WTC11 (cell line): Measurements from ENCODE around the gene GYS1.

Experiments used
- CTCF ChIP-seq: fragments of 200-600 bp; IDR thresholded peaks from 2 replicates; pipeline ENCODE4 v1.8.0; 2022; ENCODE audit warnings: antibody characterized with exemption
- ELF4 ChIP-seq: sonication (generic); formaldehyde crosslinking; IDR thresholded peaks from 2 replicates; pipeline ENCODE4 v1.8.1; 2022; ENCODE audit warnings: low read depth, mild to moderate bottlenecking, moderate library complexity, missing genetic modification reagents
- ESRRA ChIP-seq: sonication (generic); formaldehyde crosslinking; IDR thresholded peaks from 2 replicates; pipeline ENCODE4 v1.8.1; 2022; ENCODE audit warnings: mild to moderate bottlenecking, missing genetic modification reagents, borderline replicate concordance
- KAT7 ChIP-seq: sonication (generic); formaldehyde crosslinking; IDR thresholded peaks from 2 replicates; pipeline ENCODE4 v1.8.1; 2023; ENCODE audit warnings: missing genetic modification reagents, mild to moderate bottlenecking, borderline replicate concordance
- ZNF317 ChIP-seq: sonication (generic); formaldehyde crosslinking; IDR thresholded peaks from 2 replicates; pipeline ENCODE4 v1.8.1; 2023; ENCODE audit warnings: low read depth, mild to moderate bottlenecking, moderate library complexity, missing genetic modification reagents, borderline replicate concordance
- TF ChIP-seq, protein P1 (sequence below): sonication (generic); formaldehyde crosslinking; IDR thresholded peaks from 2 replicates; pipeline ENCODE4 v1.8.1; 2023; ENCODE audit warnings: mild to moderate bottlenecking, moderate library complexity, missing genetic modification reagents
- TF ChIP-seq, protein P2 (sequence below): sonication (generic); formaldehyde crosslinking; conservative IDR thresholded peaks from 2 replicates; pipeline ENCODE4 v1.8.1; 2022; ENCODE audit warnings: mild to moderate bottlenecking, missing genetic modification reagents
- TF ChIP-seq, protein P3 (sequence below): sonication (generic); formaldehyde crosslinking; IDR thresholded peaks from 2 replicates; pipeline ENCODE4 v1.8.1; 2023; ENCODE audit warnings: mild to moderate bottlenecking, missing genetic modification reagents, borderline replicate concordance

- TF ChIP-seq, protein P1, sequence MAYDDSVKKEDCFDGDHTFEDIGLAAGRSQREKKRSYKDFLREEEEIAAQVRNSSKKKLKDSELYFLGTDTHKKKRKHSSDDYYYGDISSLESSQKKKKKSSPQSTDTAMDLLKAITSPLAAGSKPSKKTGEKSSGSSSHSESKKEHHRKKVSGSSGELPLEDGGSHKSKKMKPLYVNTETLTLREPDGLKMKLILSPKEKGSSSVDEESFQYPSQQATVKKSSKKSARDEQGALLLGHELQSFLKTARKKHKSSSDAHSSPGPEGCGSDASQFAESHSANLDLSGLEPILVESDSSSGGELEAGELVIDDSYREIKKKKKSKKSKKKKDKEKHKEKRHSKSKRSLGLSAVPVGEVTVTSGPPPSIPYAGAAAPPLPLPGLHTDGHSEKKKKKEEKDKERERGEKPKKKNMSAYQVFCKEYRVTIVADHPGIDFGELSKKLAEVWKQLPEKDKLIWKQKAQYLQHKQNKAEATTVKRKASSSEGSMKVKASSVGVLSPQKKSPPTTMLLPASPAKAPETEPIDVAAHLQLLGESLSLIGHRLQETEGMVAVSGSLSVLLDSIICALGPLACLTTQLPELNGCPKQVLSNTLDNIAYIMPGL (CRISPR knock-in tag), result no peak
- TF ChIP-seq, protein P2, sequence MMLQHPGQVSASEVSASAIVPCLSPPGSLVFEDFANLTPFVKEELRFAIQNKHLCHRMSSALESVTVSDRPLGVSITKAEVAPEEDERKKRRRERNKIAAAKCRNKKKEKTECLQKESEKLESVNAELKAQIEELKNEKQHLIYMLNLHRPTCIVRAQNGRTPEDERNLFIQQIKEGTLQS (CRISPR knock-in tag), result no peak
- TF ChIP-seq ESRRA (CRISPR knock-in tag) (no peak), ZNF317 (CRISPR knock-in tag) (no peak), CTCF (no peak), ELF4 (CRISPR knock-in tag) (no peak), KAT7 (CRISPR knock-in tag) (no peak)
- TF ChIP-seq, protein P3, sequence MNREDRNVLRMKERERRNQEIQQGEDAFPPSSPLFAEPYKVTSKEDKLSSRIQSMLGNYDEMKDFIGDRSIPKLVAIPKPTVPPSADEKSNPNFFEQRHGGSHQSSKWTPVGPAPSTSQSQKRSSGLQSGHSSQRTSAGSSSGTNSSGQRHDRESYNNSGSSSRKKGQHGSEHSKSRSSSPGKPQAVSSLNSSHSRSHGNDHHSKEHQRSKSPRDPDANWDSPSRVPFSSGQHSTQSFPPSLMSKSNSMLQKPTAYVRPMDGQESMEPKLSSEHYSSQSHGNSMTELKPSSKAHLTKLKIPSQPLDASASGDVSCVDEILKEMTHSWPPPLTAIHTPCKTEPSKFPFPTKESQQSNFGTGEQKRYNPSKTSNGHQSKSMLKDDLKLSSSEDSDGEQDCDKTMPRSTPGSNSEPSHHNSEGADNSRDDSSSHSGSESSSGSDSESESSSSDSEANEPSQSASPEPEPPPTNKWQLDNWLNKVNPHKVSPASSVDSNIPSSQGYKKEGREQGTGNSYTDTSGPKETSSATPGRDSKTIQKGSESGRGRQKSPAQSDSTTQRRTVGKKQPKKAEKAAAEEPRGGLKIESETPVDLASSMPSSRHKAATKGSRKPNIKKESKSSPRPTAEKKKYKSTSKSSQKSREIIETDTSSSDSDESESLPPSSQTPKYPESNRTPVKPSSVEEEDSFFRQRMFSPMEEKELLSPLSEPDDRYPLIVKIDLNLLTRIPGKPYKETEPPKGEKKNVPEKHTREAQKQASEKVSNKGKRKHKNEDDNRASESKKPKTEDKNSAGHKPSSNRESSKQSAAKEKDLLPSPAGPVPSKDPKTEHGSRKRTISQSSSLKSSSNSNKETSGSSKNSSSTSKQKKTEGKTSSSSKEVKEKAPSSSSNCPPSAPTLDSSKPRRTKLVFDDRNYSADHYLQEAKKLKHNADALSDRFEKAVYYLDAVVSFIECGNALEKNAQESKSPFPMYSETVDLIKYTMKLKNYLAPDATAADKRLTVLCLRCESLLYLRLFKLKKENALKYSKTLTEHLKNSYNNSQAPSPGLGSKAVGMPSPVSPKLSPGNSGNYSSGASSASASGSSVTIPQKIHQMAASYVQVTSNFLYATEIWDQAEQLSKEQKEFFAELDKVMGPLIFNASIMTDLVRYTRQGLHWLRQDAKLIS, result no peak
These were observed 4.8 kb downstream of the GYS1 start for GRCh38 chr19:48988286-48988685.
